H1 (cell line): Measurements from ENCODE around the gene RIN1. TPM values are rescaled to one million over a fixed set of nuclear protein-coding genes. Genes with fewer than 3 reads are reported as not detected.

Experiments used
- CTCF ChIA-PET: fragments of 300-600 bp; sonication (Branson Sonifier 250); formaldehyde crosslinking; loops from one replicate; lab custom pipeline; 2021; ENCODE audit not compliant: partially characterized antibody; lab: Charles Lee
- POLR2A ChIA-PET: fragments of 300-600 bp; sonication (Branson Sonifier 250); formaldehyde crosslinking; loops from one replicate; lab custom pipeline; 2021; ENCODE audit warnings: inconsistent platforms; ENCODE audit not compliant: partially characterized antibody; lab: Charles Lee
- DNase-seq, 2 experiments: peaks; one replicate each; pipeline versions ENCODE4 v3.0.0 to v3.0.0-alpha.2; 2010 to 2022; ENCODE audit warnings: low spot score in 2 of 2, low read depth in 1 of 2, mixed read lengths in 1 of 2
- FAIRE-seq: peaks from 2 replicates; lab custom pipeline; 2011; peaks lifted over from hg19 to GRCh38; lab: Jason Lieb, UNC
- H2AFZ ChIP-seq: 2 replicates; pipeline ENCODE4 v1.8.1; 2012; ENCODE audit warnings: low read length, inconsistent platforms
- H2AK5ac ChIP-seq: 2 replicates; pipeline ENCODE4 v1.6.1; 2013; ENCODE audit warnings: low read depth, low read length
- H2BK120ac ChIP-seq: replicated peaks from 2 replicates; pipeline ENCODE3; 2013; ENCODE audit warnings: low read depth, low read length, inconsistent platforms
- H2BK12ac ChIP-seq: 2 replicates; pipeline ENCODE4 v1.6.1; 2013; ENCODE audit warnings: low read depth, low read length
- H2BK15ac ChIP-seq: 2 replicates; pipeline ENCODE4 v1.6.1; 2013; ENCODE audit warnings: low read length
- H2BK20ac ChIP-seq: 2 replicates; pipeline ENCODE4 v1.6.1; 2013; ENCODE audit warnings: low read length
- H2BK5ac ChIP-seq: 2 replicates; pipeline ENCODE4 v1.6.1; 2013; ENCODE audit warnings: low read depth, low read length
- H3K14ac ChIP-seq: 2 replicates; pipeline ENCODE4 v1.6.1; 2013; ENCODE audit warnings: inconsistent platforms; ENCODE audit not compliant: insufficient read length
- H3K18ac ChIP-seq: 2 replicates; pipeline ENCODE4 v1.6.1; 2013; ENCODE audit warnings: low read length; ENCODE audit errors: extremely low read depth
- H3K23ac ChIP-seq: 2 replicates; pipeline ENCODE4 v1.6.1; 2013; ENCODE audit warnings: inconsistent platforms; ENCODE audit not compliant: insufficient read length
- H3K23me2 ChIP-seq: 2 replicates; pipeline ENCODE4 v1.6.1; 2013; ENCODE audit warnings: low read depth, low read length
- H3K27ac ChIP-seq: 2 replicates; pipeline ENCODE4 v1.6.1; 2011; ENCODE audit warnings: low read depth, low read length, inconsistent platforms
- H3K27me3 ChIP-seq, 4 experiments: replicated peaks in 1 of 4; 1 replicate in 1 of 4; 2 replicates in 3 of 4; pipeline versions ENCODE4 v1.6.1 to v1.8.1; 2011 to 2013; ENCODE audit warnings: low read length in 3 of 4, mild to moderate bottlenecking in 3 of 4, inconsistent platforms in 2 of 4, mixed read lengths in 2 of 4, moderate library complexity in 1 of 4; ENCODE audit not compliant: control insufficient read depth in 3 of 4, insufficient read depth in 3 of 4; ENCODE audit errors: extremely low read depth in 1 of 4
- H3K36me3 ChIP-seq, 4 experiments: 2 replicates each; pipeline versions ENCODE4 v1.6.1 to v1.8.1; 2011 to 2013; ENCODE audit warnings: mild to moderate bottlenecking in 4 of 4, low read length in 3 of 4, moderate library complexity in 2 of 4, control low read depth in 1 of 4, inconsistent platforms in 1 of 4; ENCODE audit not compliant: insufficient read depth in 4 of 4, control insufficient read depth in 2 of 4
- H3K4ac ChIP-seq: replicated peaks from 2 replicates; pipeline ENCODE3; 2013; ENCODE audit warnings: low read length, low read depth, mixed read lengths, inconsistent platforms; ENCODE audit not compliant: insufficient read length
- H3K4me1 ChIP-seq, 4 experiments: replicated peaks in 1 of 4; 1 replicate in 1 of 4; 2 replicates in 3 of 4; pipeline versions ENCODE4 v1.6.1 to v1.8.1; 2011 to 2013; ENCODE audit warnings: low read length in 3 of 4, inconsistent platforms in 2 of 4, mixed read lengths in 1 of 4; ENCODE audit not compliant: insufficient read depth in 4 of 4, control insufficient read depth in 3 of 4
- H3K4me2 ChIP-seq, 2 experiments: 2 replicates each; pipeline versions ENCODE4 v1.6.1 to v1.8.1; 2011 to 2013; ENCODE audit warnings: low read depth in 2 of 2, low read length in 2 of 2, control low read depth in 1 of 2, inconsistent platforms in 1 of 2, mild to moderate bottlenecking in 1 of 2; ENCODE audit not compliant: insufficient read depth in 1 of 2
- H3K4me3 ChIP-seq, 4 experiments: fragments of 200-600, 300-600 bp in 1 of 4; sonication (generic), shearing (Covaris generic), sonication (Bioruptor Twin) in 1 of 4; 2 replicates each; pipeline versions ENCODE4 v1.5.1 to v1.8.1; 2011 to 2016; ENCODE audit warnings: low read length in 4 of 4, low read depth in 3 of 4, control low read depth in 2 of 4, inconsistent platforms in 2 of 4, mild to moderate bottlenecking in 2 of 4, mixed read lengths in 1 of 4, moderate library complexity in 1 of 4; ENCODE audit not compliant: insufficient read depth in 2 of 4; ENCODE audit errors: extremely low read depth in 1 of 4
- H3K56ac ChIP-seq: replicated peaks from 2 replicates; pipeline ENCODE3; 2013; ENCODE audit warnings: low read depth, mild to moderate bottlenecking, mixed read lengths, low read length, inconsistent platforms; ENCODE audit not compliant: insufficient read length
- H3K79me1 ChIP-seq: 2 replicates; pipeline ENCODE4 v1.6.1; 2013; ENCODE audit warnings: low read depth, low read length, control low read depth
- H3K79me2 ChIP-seq, 2 experiments: 2 replicates each; pipeline versions ENCODE4 v1.6.1 to v1.8.1; 2012 to 2013; ENCODE audit warnings: low read length in 2 of 2, mild to moderate bottlenecking in 2 of 2, inconsistent platforms in 1 of 2; ENCODE audit not compliant: insufficient read depth in 2 of 2, control insufficient read depth in 1 of 2
- H3K9ac ChIP-seq, 4 experiments: replicated peaks in 1 of 4; 1 replicate in 1 of 4; 2 replicates in 3 of 4; pipeline versions ENCODE4 v1.6.1 to v1.8.1; 2011 to 2013; ENCODE audit warnings: low read depth in 3 of 4, low read length in 3 of 4, control low read depth in 2 of 4, mild to moderate bottlenecking in 2 of 4, moderate library complexity in 2 of 4, inconsistent platforms in 1 of 4; ENCODE audit errors: extremely low read depth in 1 of 4
- H3K9me3 ChIP-seq, 2 experiments: 2 replicates each; pipeline versions ENCODE4 v1.6.1 to v1.8.1; 2012 to 2013; ENCODE audit warnings: mild to moderate bottlenecking in 2 of 2, moderate library complexity in 2 of 2, control low read depth in 1 of 2, inconsistent platforms in 1 of 2, low read depth in 1 of 2, low read length in 1 of 2, mixed read lengths in 1 of 2; ENCODE audit not compliant: insufficient read depth in 2 of 2
- H4K20me1 ChIP-seq, 2 experiments: replicated peaks in 1 of 2; 2 replicates each; pipeline versions ENCODE3 to v1.8.1; 2011 to 2013; ENCODE audit warnings: inconsistent platforms in 2 of 2, low read length in 2 of 2, mild to moderate bottlenecking in 1 of 2; ENCODE audit not compliant: insufficient read depth in 2 of 2, control insufficient read depth in 1 of 2
- H4K5ac ChIP-seq: 2 replicates; pipeline ENCODE4 v1.6.1; 2013; ENCODE audit warnings: low read length, low read depth, mixed read lengths, inconsistent platforms; ENCODE audit not compliant: insufficient read length
- H4K8ac ChIP-seq: 2 replicates; pipeline ENCODE4 v1.8.0; 2013; ENCODE audit warnings: mild to moderate bottlenecking, moderate library complexity, low read length, inconsistent platforms; ENCODE audit not compliant: insufficient read depth; ENCODE audit errors: extremely low read depth
- H4K91ac ChIP-seq: replicated peaks from 2 replicates; pipeline ENCODE3; 2013; ENCODE audit warnings: low read length, mixed read lengths, inconsistent platforms; ENCODE audit not compliant: insufficient read length
- CBX5 ChIP-seq: fragments of 300-800, 300-1000 bp; sonication (generic); IDR thresholded peaks from 2 replicates; pipeline ENCODE4 v1.7.1; 2016; ENCODE audit warnings: antibody characterized with exemption, low read length, low read depth
- FOSL1 ChIP-seq: IDR thresholded peaks from 2 replicates; pipeline ENCODE4 v1.6.1; 2011; ENCODE audit warnings: mild to moderate bottlenecking, low read depth, low read length, moderate library complexity; ENCODE audit not compliant: insufficient read depth
- RBBP5 ChIP-seq: IDR thresholded peaks from 2 replicates; pipeline ENCODE4 v1.7.1; 2012; ENCODE audit warnings: low read depth, mild to moderate bottlenecking, inconsistent platforms, low read length, moderate library complexity, borderline replicate concordance
- TEAD4 ChIP-seq: IDR thresholded peaks from 2 replicates; pipeline ENCODE4 v1.6.1; 2012; ENCODE audit warnings: low read depth, low read length, inconsistent platforms, mixed read lengths
- WGBS, 2 experiments: shearing (Covaris generic) in 1 of 2; methylation state at CpG; one replicate each; pipeline versions ENCODE4 v1.1.6 to v1.1.7; 2013 to 2015; ENCODE audit warnings: low lambda C conversion rate in 2 of 2, mixed read lengths in 2 of 2, inconsistent platforms in 1 of 2, low coverage in 1 of 2, missing lambda C conversion rate in 1 of 2; ENCODE audit not compliant: insufficient replicate concordance in 2 of 2, insufficient coverage in 1 of 2, insufficient read length in 1 of 2; ENCODE audit errors: extremely low coverage in 1 of 2, missing lambda C conversion rate in 1 of 2; 5-methylcytosine and 5-hydroxymethylcytosine counted together
- polyA plus RNA-seq, 7 experiments: library from polyadenylated mRNA; depleted of rRNA in 3 of 7; stranded (reverse) in 5 of 7; unstranded in 2 of 7; fragments of >200 nt in 5 of 7; fragments of 200-250 nt in 2 of 7; gene quantifications; 1 replicate in 5 of 7; 2 replicates in 1 of 7; 4 replicates in 1 of 7; pipeline versions ENCODE4 v1.2.1 to v1.2.3, GENCODE V29; 2011 to 2013; ENCODE audit warnings: missing spikeins in 2 of 7, mixed read lengths in 2 of 7
- total RNA-seq: library from RNA; stranded (reverse); fragmentation: NEBNext Ultra II Directional; extraction: Animal tissue kit (Norgen Biotek cat#: 25700); gene quantifications from 2 replicates; pipeline ENCODE4 v1.2.1, GENCODE V29; 2021

The RIN1 gene
- total and polyA plus RNA-seq, 2 of the 8 experiments (the other 6 are each of a cell fraction or from before 2014, with no cell fraction given): 2.5 to 5.4 TPM

DNA sequence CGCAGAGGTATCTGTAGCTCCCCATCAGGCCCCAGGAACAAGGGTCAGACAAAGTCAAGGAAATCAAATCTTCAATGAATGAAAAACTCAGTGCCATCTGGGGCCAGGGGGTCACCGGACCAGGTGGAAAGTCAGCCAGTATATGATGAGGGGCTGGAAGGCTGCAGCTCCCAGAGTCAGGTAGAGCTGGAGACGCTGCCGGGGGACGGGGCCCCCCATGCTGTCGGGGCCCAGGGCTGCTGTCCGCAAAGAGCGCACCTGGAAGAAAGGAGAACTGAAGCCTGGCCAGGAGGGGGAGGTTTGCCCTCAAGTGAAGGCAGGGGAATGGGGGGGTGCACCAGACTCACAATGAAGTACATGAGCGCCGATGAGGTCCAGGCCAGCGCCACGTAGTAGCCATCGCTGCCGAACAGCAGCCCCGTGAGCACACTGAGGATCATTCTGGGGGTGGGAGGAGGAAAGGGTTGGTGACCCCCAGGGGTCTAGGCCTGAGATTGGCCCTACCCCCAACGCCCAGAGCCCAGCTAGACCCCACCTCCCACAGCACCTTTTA is 51.6 kb downstream of the RIN1 start:
- POLR2A ChIA-PET: interaction anchor here (0.8 to 7.9 kb wide), 7 partner anchors 12 to 84 kb away, joined by 3 to 125 read pairs (median 3); partner anchors contain the start of genes B4GAT1, BRMS1 and RAB1B
- H3K18ac ChIP-seq: no peak overlapping the region
- no peak for DNase-seq
- H3K23ac ChIP-seq: no peak overlapping the region
- H2BK20ac ChIP-seq: no peak overlapping the region
- H3K4me3 ChIP-seq: no peak overlapping the region
- no peak overlapping the region for H2BK12ac ChIP-seq
- no peak overlapping the region for H4K91ac ChIP-seq
- H3K79me1 ChIP-seq: peaks cover 5% of the 10 kb centered on the region
- no peak for FAIRE-seq
- H3K36me3 ChIP-seq: peaks cover 0 to 2% (median 0%) of the 10 kb centered on the region in 4 experiments; a peak in 1 of 8 replicates
- H3K27me3 ChIP-seq: peaks cover 0 to 2% (median 0%) of the 10 kb centered on the region in 4 experiments; a peak in 2 of 7 replicates
- H3K79me2 ChIP-seq: peaks cover 0 to 9% of the 10 kb centered on the region in 2 experiments; a peak in 1 of 4 replicates
- no peak overlapping the region for H3K56ac ChIP-seq
- CTCF ChIA-PET: interaction anchor here (0.7 to 5.2 kb wide), 14 partner anchors 14 to 154 kb away, joined by 3 to 48 read pairs (median 4); partner anchors contain the start of genes MRPL11, RAB1B and RIN1
- H3K9ac ChIP-seq: no peak overlapping the region
- TF ChIP-seq TEAD4 (no peak), CBX5 (no peak), FOSL1 (no peak), RBBP5 (no peak)
- TF ChIP-seq, all 59 proteins: peak for 0
- Histone ChIP-seq H3K14ac (no peak overlapping the region), H2AK5ac (no peak overlapping the region), H4K5ac (no peak overlapping the region), H2AFZ (no peak overlapping the region), H3K4ac (no peak overlapping the region), H4K20me1 (peaks cover 9 to 28% of the 10 kb centered on the region in 2 experiments), H2BK120ac (no peak overlapping the region), H3K9me3 (no peaks in the 10 kb centered on the region), H3K23me2 (peaks cover 4% of the 10 kb centered on the region; the same call in 1 of the 2 replicates), H3K27ac (no peak overlapping the region), H4K8ac (no peak overlapping the region), H3K4me1 (peaks cover 0 to 18% (median 11%) of the 10 kb centered on the region in 4 experiments; a peak in 5 of 7 replicates), H3K4me2 (no peak overlapping the region), H2BK15ac (no peak overlapping the region), H2BK5ac (no peak overlapping the region)
- 93% methylated on average over 15 of the region's 16 CpGs; no CpG with 5 or more reads in 1 of the 2 experiments for WGBS, 2 experiments
